ENCODE measurements around the gene CNKSR3. TPM values are rescaled to one million over a fixed set of nuclear protein-coding genes. Genes with fewer than 3 reads are reported as not detected.

CNKSR3 gene
- total RNA-seq, result 10 to 100 TPM; 19.8 to 43.4 (median 26.9) TPM
- long read RNA-seq, partial matches to known transcripts, result 4 of 6 reads
- long read RNA-seq, other reads (novel, unspliced or antisense), result 2 of 6 reads

DNA sequence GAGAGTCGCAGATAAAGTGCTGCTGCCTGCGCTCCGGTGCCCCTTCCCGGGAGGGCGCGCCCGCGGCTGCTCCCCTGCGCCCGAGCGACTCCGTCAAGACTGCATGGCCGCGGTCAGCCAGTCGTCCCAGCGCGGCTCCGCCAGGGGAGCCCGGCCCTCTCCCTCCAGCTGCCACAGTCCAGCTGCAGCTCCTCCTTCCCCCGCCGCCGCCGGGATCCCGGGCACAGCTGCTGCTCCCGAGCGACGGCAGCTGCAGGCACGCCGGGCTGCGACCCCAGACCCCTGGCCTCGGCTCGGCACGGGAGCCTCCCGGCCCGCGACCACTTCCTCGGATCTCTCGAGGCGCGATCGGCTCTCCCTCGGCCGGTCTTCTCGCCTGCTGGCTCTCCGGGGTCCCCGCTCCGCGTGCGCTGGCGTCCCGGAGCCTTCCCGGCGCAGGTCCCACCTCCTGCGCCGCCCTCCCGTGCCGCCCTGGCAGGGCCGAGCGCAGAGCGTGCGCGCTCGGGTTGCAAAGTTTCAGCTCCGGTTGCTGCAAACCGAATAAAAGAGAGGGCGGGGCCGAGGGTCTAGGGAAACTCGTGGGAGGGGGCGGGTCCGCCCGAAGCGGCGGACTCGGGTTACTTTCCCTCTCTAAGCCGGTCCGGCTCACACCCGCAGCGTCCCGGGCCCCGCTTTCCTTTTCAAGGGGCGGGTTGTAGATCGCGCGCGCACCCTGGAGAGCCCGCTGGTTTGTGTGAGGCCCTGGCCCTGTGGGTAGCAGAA, at the start of gene CNKSR3:
Gene CNKSR3 (minus strand): TSS at position 542 of the 762 bp plus-strand sequence. CDS start 571 bp downstream, outside the sequence.
- peak within 1 kb of the TSS; percentile 93 to 97 (median 95) for H3K27ac ChIP-seq
- 2% methylated on average over 24 of the region's 86 CpGs for WGBS (ENCODE audit: insufficient coverage, low coverage, low lambda C conversion rate, missing lambda C conversion rate)
- H3K4me3 ChIP-seq, result peak within 1 kb of the TSS; percentile 82 to 88 (median 85)
- peak; percentile 90 to 96 (median 94) for DNase-seq
- H3K9me3 ChIP-seq, result no peaks in the 10 kb centered on the region
- peak; percentile 75 to 90 (median 83) for ATAC-seq
- H3K27me3 ChIP-seq, result no peaks in the 10 kb centered on the region
- H3K36me3 ChIP-seq, result no peaks in the 10 kb centered on the region
- peak; percentile 90 for TF ChIP-seq POLR2A (IDR thresholded peaks at IDR 0.05)
- TF ChIP-seq, protein P1, sequence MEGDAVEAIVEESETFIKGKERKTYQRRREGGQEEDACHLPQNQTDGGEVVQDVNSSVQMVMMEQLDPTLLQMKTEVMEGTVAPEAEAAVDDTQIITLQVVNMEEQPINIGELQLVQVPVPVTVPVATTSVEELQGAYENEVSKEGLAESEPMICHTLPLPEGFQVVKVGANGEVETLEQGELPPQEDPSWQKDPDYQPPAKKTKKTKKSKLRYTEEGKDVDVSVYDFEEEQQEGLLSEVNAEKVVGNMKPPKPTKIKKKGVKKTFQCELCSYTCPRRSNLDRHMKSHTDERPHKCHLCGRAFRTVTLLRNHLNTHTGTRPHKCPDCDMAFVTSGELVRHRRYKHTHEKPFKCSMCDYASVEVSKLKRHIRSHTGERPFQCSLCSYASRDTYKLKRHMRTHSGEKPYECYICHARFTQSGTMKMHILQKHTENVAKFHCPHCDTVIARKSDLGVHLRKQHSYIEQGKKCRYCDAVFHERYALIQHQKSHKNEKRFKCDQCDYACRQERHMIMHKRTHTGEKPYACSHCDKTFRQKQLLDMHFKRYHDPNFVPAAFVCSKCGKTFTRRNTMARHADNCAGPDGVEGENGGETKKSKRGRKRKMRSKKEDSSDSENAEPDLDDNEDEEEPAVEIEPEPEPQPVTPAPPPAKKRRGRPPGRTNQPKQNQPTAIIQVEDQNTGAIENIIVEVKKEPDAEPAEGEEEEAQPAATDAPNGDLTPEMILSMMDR (IDR thresholded peaks at IDR 0.05), result no peak
- intact Hi-C loops (cut with DNase I), result no loop called here
- H3K4me1 ChIP-seq, result peaks cover 0 to 38% (median 14%) of the 10 kb centered on the region in 4 donors

DNA sequence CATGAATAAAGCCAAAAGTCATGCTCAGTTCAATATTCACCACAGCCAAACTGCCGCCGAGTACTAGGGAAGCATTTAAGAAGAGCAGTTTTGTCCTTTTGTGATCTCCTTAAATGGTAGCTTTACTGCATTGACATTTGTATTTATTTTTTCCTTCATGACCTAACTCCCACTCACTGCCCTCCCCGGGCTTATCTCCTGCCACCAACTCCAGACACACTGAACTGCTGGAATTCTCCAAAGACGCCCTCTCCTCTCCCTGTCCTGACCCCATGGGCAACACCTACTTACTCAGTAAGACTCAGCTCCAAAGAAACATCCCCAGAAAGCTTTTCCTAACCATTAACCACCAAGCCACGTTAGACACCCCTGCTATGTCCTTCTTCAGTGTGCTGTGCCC, 48.5 kb upstream of the CNKSR3 start:
- H3K27me3 ChIP-seq, result no peaks in the 10 kb centered on the region
- no peaks in the 10 kb centered on the region for H3K36me3 ChIP-seq
- no peak for TF ChIP-seq POLR2A (IDR thresholded peaks at IDR 0.05)
- TF ChIP-seq, protein P1 (IDR thresholded peaks at IDR 0.05), result no peak
- no peaks in the 10 kb centered on the region for H3K4me1 ChIP-seq
- H3K4me3 ChIP-seq, result no peak overlapping the region
- 51% methylated on average over 5 of the region's 5 CpGs for WGBS (ENCODE audit: insufficient coverage, low coverage, low lambda C conversion rate, missing lambda C conversion rate)
- no peak for DNase-seq
- intact Hi-C loops (cut with DNase I), result no loop called here
- no peak overlapping the region for H3K27ac ChIP-seq
- no peak for ATAC-seq
- no peaks in the 10 kb centered on the region for H3K9me3 ChIP-seq

DNA sequence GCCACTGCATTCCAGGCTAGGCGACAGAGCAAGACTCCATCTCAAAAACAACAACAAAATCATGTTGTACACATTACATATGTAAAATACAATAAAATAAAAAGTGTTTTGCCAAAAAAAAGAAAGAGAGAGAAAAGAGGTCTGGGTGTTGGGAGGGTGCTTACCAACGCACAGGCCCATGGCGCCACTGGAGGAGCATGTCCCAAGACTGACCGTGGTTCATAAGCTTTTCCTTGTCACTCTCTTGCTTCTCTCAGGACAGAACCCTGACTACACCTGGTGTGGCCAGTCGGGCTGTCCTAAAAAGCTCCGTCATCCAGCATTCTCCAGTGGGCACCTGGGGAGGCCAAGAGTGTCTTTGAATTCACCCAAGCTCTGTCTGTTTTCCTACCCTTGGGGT, 48.0 kb upstream of the CNKSR3 start:
- TF ChIP-seq POLR2A (IDR thresholded peaks at IDR 0.05), result no peak
- TF ChIP-seq, protein P1 (IDR thresholded peaks at IDR 0.05), result no peak
- ATAC-seq, result no peak
- H3K27me3 ChIP-seq, result no peaks in the 10 kb centered on the region
- no peaks in the 10 kb centered on the region for H3K36me3 ChIP-seq
- no peaks in the 10 kb centered on the region for H3K9me3 ChIP-seq
- DNase-seq, result no peak
- no peak overlapping the region for H3K27ac ChIP-seq
- no peak overlapping the region for H3K4me3 ChIP-seq
- H3K4me1 ChIP-seq, result no peaks in the 10 kb centered on the region
- WGBS (ENCODE audit: insufficient coverage, low coverage, low lambda C conversion rate, missing lambda C conversion rate), result 100% methylated on average over 4 of the region's 6 CpGs
- intact Hi-C loops (cut with DNase I), result no loop called here

DNA sequence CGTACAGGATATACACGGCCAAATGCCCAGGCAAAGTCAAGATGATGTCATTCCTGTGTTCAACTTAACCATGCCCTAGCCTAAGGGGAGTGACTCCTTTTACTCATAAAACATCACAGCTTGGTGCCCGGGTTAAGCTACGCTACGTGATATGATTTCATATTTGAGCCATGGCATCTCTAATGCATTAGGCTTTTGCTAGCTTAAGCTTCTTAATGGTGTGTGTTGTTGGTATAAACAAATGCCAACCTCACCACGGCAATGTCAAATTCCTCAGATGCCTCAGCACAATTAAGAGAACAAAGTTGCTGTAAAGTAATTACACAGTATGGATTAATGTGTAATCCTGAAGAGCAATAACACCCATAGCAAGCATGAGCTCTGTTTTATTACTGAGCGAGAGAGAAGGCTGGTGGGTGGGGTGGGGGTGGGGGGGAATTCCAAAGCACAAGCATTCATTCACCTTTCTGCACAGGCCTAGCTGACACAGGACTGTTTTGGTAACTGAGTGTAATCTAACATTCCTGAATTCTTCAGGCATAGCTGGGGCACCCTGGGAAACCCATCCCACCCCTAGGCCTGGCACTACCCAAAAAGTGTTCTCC, 44.7 kb upstream of the CNKSR3 start:
- Histone ChIP-seq H3K4me1 (no peaks in the 10 kb centered on the region), H3K4me3 (no peak overlapping the region), H3K27ac (no peak overlapping the region), H3K36me3 (no peaks in the 10 kb centered on the region), H3K27me3 (no peaks in the 10 kb centered on the region), H3K9me3 (no peaks in the 10 kb centered on the region)
- intact Hi-C loops (cut with DNase I), result no loop called here
- DNase-seq (no peak), ATAC-seq (peak in 1 of 4 donors; percentile 12)
- WGBS (ENCODE audit: insufficient coverage, low coverage, low lambda C conversion rate, missing lambda C conversion rate), result 74% methylated on average over 3 of the region's 7 CpGs
- TF ChIP-seq POLR2A (IDR thresholded peaks at IDR 0.05), result no peak
- TF ChIP-seq, protein P1 (IDR thresholded peaks at IDR 0.05), result no peak

Data from right lobe of liver (tissue), 6 donors.